Astrocyte (in vitro differentiated cells and primary cell): Measurements from ENCODE around the gene PDLIM1.

Source experiments
- CTCF ChIP-seq: IDR thresholded peaks from 2 replicates; pipeline ENCODE4 v1.5.1; 2011; ENCODE audit warnings: low read depth, mild to moderate bottlenecking, inconsistent platforms, low read length, moderate library complexity; ENCODE audit not compliant: insufficient read depth
- EZH2 ChIP-seq: IDR thresholded peaks from 2 replicates; pipeline ENCODE4 v1.6.1; 2012; ENCODE audit warnings: mild to moderate bottlenecking, low read length, inconsistent platforms; ENCODE audit not compliant: insufficient read depth

GRCh38 chr10:95295031-95295755, 4.4 kb upstream of the PDLIM1 start:
- TF ChIP-seq CTCF (no peak), EZH2 (no peak)
